ENCODE measurements around the gene OR4C16.

Gene OR4C16, protein sequence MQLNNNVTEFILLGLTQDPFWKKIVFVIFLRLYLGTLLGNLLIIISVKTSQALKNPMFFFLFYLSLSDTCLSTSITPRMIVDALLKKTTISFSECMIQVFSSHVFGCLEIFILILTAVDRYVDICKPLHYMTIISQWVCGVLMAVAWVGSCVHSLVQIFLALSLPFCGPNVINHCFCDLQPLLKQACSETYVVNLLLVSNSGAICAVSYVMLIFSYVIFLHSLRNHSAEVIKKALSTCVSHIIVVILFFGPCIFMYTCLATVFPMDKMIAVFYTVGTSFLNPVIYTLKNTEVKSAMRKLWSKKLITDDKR

DNA sequence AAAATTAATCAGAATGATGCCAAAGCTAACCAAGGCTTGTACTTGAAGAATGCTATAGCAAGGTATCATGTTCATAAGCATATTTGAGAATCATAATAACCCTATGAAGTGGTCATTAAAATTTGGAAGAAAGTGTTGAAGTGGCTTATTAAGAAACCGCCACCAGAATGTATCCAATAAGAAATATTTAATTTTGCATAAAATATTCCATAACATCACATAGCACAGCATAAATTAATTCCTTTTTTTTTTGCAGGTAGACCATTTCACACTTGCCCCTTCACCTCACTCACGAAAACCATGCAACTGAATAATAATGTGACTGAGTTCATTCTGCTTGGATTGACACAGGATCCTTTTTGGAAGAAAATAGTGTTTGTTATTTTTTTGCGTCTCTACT, at the start of gene OR4C16:
Gene OR4C16 (plus strand): TSS at position 301 of the 400 bp plus-strand sequence. CDS start 0 bp downstream, at position 301.
- TF ChIP-seq GATA1 (IDR thresholded peaks at IDR 0.05; ENCODE audit: low read depth, low read length) (no peak), POLR2A (IDR thresholded peaks at IDR 0.05; ENCODE audit: low read length) (no peak)
- no peak for DNase-seq

DNA sequence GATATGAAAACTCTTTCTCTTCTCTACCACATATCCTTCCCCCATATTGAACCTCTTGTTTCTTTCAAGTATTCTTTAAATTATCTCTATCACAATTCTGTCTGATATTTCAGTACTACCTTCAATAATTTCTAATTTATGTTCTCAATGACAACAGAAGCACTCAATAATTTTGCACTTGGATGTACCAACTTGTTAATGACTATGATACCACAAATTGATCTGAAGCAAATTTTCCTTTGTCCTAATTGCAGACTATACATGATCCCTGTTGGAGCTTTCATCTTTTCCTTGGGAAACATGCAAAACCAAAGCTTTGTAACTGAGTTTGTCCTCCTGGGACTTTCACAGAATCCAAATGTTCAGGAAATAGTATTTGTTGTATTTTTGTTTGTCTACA, 17.8 kb upstream of the OR4C16 start, which contains the start of gene OR4C15:
Gene OR4C15 (plus strand): TSS at position 301 of the 400 bp plus-strand sequence. CDS start 0 bp downstream, at position 301.
- TF ChIP-seq GATA1 (IDR thresholded peaks at IDR 0.05; ENCODE audit: low read depth, low read length): no peak
- TF ChIP-seq POLR2A (IDR thresholded peaks at IDR 0.05; ENCODE audit: low read length): no peak
- DNase-seq: no peak

DNA sequence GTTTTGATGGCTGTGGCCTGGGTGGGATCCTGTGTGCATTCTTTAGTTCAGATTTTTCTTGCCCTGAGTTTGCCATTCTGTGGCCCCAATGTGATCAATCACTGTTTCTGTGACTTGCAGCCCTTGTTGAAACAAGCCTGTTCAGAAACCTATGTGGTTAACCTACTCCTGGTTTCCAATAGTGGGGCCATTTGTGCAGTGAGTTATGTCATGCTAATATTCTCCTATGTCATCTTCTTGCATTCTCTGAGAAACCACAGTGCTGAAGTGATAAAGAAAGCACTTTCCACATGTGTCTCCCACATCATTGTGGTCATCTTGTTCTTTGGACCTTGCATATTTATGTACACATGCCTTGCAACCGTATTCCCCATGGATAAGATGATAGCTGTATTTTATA, 620 bp downstream of the OR4C16 start:
- no peak for DNase-seq
- TF ChIP-seq GATA1 (IDR thresholded peaks at IDR 0.05; ENCODE audit: low read depth, low read length): no peak
- no peak for TF ChIP-seq POLR2A (IDR thresholded peaks at IDR 0.05; ENCODE audit: low read length)

DNA sequence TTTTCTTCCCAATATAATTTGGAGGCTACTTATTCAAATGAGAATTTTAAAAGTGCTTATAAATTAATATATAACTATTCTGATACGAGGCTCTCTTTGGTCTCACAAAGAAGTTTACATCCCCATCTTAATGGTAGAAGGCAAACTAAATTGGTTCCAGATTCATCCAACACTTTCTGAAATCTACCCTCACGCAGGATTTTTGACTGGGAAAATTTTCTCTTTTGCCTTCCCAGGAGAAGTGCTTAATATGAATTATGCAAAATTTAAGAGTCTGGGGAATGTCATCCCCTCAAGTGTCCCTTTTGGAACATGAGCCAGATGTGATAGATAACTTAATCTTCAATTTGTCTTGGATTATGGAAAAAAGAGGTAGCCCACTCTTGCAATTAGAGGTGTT, 35.6 kb downstream of the OR4C16 start, which contains the start of gene OR4C11:
Gene OR4C11 (minus strand): TSS at position 101 of the 400 bp plus-strand sequence. CDS start 3,272 bp downstream, outside the sequence.
- no peak for TF ChIP-seq GATA1 (IDR thresholded peaks at IDR 0.05; ENCODE audit: low read depth, low read length)
- no peak for TF ChIP-seq POLR2A (IDR thresholded peaks at IDR 0.05; ENCODE audit: low read length)
- DNase-seq: no peak

Data from erythroblast (primary cell).